CD4-positive, alpha-beta memory T cell (primary cell): ENCODE data around the gene CAMTA1. TPM values are rescaled to one million over a fixed set of nuclear protein-coding genes. Genes with fewer than 3 reads are reported as not detected.

Source experiments
- CTCF ChIA-PET: fragments of 350-600 bp; sonication (Branson Sonifier 250); formaldehyde crosslinking; loops from one replicate; lab custom pipeline; 2021; ENCODE audit warnings: inconsistent platforms; ENCODE audit not compliant: partially characterized antibody; lab: Charles Lee
- POLR2A ChIA-PET: fragments of 350-600 bp; sonication (Branson Sonifier 250); formaldehyde crosslinking; loops from one replicate; lab custom pipeline; 2021; ENCODE audit not compliant: partially characterized antibody; lab: Charles Lee
- DNase-seq, 5 donors: peaks; one replicate each; pipeline versions ENCODE4 v3.0.0 to v3.0.0-alpha.2; 2020 to 2022; ENCODE audit warnings: mixed read lengths in 1 of 5
- H3K27ac ChIP-seq: one replicate; pipeline ENCODE4 v1.7.0; 2013; ENCODE audit warnings: low read depth, low read length
- H3K27me3 ChIP-seq: 2 replicates; pipeline ENCODE4 v1.7.0; 2013; ENCODE audit warnings: mild to moderate bottlenecking, low read length, moderate library complexity; ENCODE audit not compliant: insufficient read depth
- H3K36me3 ChIP-seq: 2 replicates; pipeline ENCODE4 v1.7.0; 2013; ENCODE audit warnings: mild to moderate bottlenecking, low read length, moderate library complexity; ENCODE audit not compliant: insufficient read depth
- H3K4me1 ChIP-seq: 2 replicates; pipeline ENCODE4 v1.7.0; 2013; ENCODE audit warnings: mild to moderate bottlenecking, low read length, moderate library complexity; ENCODE audit not compliant: insufficient read depth
- H3K4me3 ChIP-seq, 2 donors: one replicate each; pipeline ENCODE4 v1.7.0; 2013; ENCODE audit warnings: low read length in 2 of 2, mild to moderate bottlenecking in 1 of 2
- H3K9me3 ChIP-seq, 2 donors: one replicate each; pipeline ENCODE4 v1.7.0; 2013; ENCODE audit warnings: low read length in 2 of 2, control low read depth in 1 of 2; ENCODE audit not compliant: control insufficient read depth in 1 of 2
- H3K27ac Mint-ChIP-seq, 7 donors: one replicate each; pipeline ENCODE4 v1.8.0; 2020 to 2021; ENCODE audit warnings: mixed read lengths in 7 of 7, mild to moderate bottlenecking in 6 of 7, inconsistent platforms in 3 of 7, moderate library complexity in 3 of 7
- H3K27me3 Mint-ChIP-seq, 2 donors: one replicate each; pipeline ENCODE4 v1.8.0; 2020 to 2021; ENCODE audit warnings: mixed read lengths in 2 of 2
- H3K36me3 Mint-ChIP-seq, 2 donors: one replicate each; pipeline ENCODE4 v1.8.0; 2020 to 2021; ENCODE audit warnings: mixed read lengths in 2 of 2, inconsistent platforms in 1 of 2, mild to moderate bottlenecking in 1 of 2
- H3K4me1 Mint-ChIP-seq, 4 donors: one replicate each; pipeline ENCODE4 v1.8.0; 2020 to 2021; ENCODE audit warnings: mixed read lengths in 4 of 4, mild to moderate bottlenecking in 1 of 4
- H3K4me3 Mint-ChIP-seq, 8 donors: one replicate each; pipeline ENCODE4 v1.8.0; 2020 to 2021; ENCODE audit warnings: mixed read lengths in 8 of 8, mild to moderate bottlenecking in 7 of 8, moderate library complexity in 6 of 8, inconsistent platforms in 3 of 8
- H3K9me3 Mint-ChIP-seq, 8 donors: one replicate each; pipeline ENCODE4 v1.8.0; 2020 to 2021; ENCODE audit warnings: mixed read lengths in 8 of 8, mild to moderate bottlenecking in 5 of 8, inconsistent platforms in 3 of 8, moderate library complexity in 1 of 8
- intact Hi-C: fragments of 100-400 bp; cut with micrococcal nuclease; formaldehyde crosslinking; loops from one replicate; pipeline ENCODE4 v1.15.1; 2023
- polyA plus RNA-seq, 2 donors: library from polyadenylated mRNA; unstranded; fragments of 300-500 nt; fragmentation: Illumina TruSeq; gene quantifications; one replicate each; pipeline ENCODE4 v1.2.3, GENCODE V29; 2021
- total RNA-seq, 2 experiments: library from RNA; stranded (reverse); gene quantifications; one replicate each; pipeline ENCODE4 v1.2.3, GENCODE V29; 2021

CAMTA1 gene
- total and polyA plus RNA-seq, 4 experiments from 2014 or later, result 39.1 to 118 (median 59.9) TPM

DNA sequence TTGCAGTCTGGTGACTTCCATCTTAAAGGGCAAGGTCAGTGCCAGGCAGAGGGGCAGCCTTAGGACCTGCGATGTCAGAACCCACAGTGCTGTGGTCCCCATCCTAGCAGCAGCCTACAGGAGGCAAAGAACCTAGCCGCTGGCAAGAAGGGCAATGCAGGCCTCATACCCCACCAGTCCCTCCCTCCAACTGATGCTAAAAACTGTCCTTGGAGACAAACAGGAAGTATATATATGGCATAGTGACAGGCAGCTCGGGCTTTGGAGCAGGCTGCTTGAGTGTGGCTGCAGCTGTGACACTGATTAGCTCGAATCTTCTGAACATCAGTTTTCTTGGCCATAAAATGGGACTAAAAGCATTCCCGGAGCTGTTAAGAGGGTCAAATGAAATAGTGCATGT is 829.9 kb downstream of the CAMTA1 start:
- no peak for DNase-seq
- Histone ChIP-seq H3K27ac (no peak overlapping the region), H3K9me3 (no peaks in the 10 kb centered on the region), H3K4me1 (no peaks in the 10 kb centered on the region), H3K27me3 (no peaks in the 10 kb centered on the region), H3K4me3 (no peak overlapping the region), H3K36me3 (no peaks in the 10 kb centered on the region)
- POLR2A ChIA-PET, result no interaction called here
- H3K9me3 Mint-ChIP-seq, result no peaks in the 10 kb centered on the region
- peaks cover 9 to 13% of the 10 kb centered on the region in 2 donors for H3K27me3 Mint-ChIP-seq
- H3K36me3 Mint-ChIP-seq, result no peaks in the 10 kb centered on the region
- CTCF ChIA-PET, result no interaction called here
- no peaks in the 10 kb centered on the region for H3K4me1 Mint-ChIP-seq
- no peak overlapping the region for H3K4me3 Mint-ChIP-seq
- intact Hi-C loops, result no loop called here
- H3K27ac Mint-ChIP-seq, result no peak overlapping the region

GRCh38 chr1:7616076-7616832 is 831.0 kb downstream of the CAMTA1 start:
- Mint-ChIP-seq H3K9me3 (no peaks in the 10 kb centered on the region), H3K27ac (no peak overlapping the region), H3K4me1 (no peaks in the 10 kb centered on the region), H3K36me3 (no peaks in the 10 kb centered on the region), H3K27me3 (peaks cover 16 to 20% of the 10 kb centered on the region in 2 donors), H3K4me3 (no peak overlapping the region)
- no peaks in the 10 kb centered on the region for H3K27me3 ChIP-seq
- H3K9me3 ChIP-seq, result no peaks in the 10 kb centered on the region
- DNase-seq, result peak in 3 of 5 donors; percentile 2 to 18 (median 4)
- ChIA-PET POLR2A (no interaction called here), CTCF (no interaction called here)
- intact Hi-C loops, result no loop called here
- no peaks in the 10 kb centered on the region for H3K36me3 ChIP-seq
- H3K27ac ChIP-seq, result no peak overlapping the region
- H3K4me3 ChIP-seq, result no peak overlapping the region
- no peaks in the 10 kb centered on the region for H3K4me1 ChIP-seq

GRCh38 chr1:7616953-7617352 is 831.7 kb downstream of the CAMTA1 start:
- no peaks in the 10 kb centered on the region for H3K36me3 ChIP-seq
- H3K4me3 Mint-ChIP-seq, result no peak overlapping the region
- intact Hi-C loops, result no loop called here
- H3K27me3 ChIP-seq, result no peaks in the 10 kb centered on the region
- H3K36me3 Mint-ChIP-seq, result no peaks in the 10 kb centered on the region
- CTCF ChIA-PET, result no interaction called here
- no peaks in the 10 kb centered on the region for H3K9me3 Mint-ChIP-seq
- no peaks in the 10 kb centered on the region for H3K4me1 Mint-ChIP-seq
- no peak overlapping the region for H3K27ac ChIP-seq
- H3K9me3 ChIP-seq, result no peaks in the 10 kb centered on the region
- no peak overlapping the region for H3K4me3 ChIP-seq
- POLR2A ChIA-PET, result no interaction called here
- no peak for DNase-seq
- no peaks in the 10 kb centered on the region for H3K4me1 ChIP-seq
- no peak overlapping the region for H3K27ac Mint-ChIP-seq
- H3K27me3 Mint-ChIP-seq, result peaks cover 16 to 22% of the 10 kb centered on the region in 2 donors

DNA sequence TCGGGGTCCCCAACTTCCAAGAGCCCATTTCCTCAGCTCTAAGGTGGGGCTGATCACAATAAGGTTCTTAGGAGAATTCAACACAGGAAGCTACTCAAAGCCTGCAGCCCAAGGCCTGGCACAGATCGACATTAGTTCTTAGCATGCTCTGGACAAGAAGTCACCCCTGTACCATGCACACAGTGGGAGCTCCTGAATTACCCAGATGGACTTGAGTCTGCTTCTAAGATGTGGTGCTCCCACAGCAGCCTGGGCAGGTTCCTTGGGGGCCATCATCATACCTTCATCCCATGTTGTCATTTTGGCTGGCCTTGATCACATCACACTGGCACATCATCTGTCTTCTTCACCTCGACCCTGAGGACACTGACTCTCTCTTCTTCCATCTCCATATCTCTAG is 832.6 kb downstream of the CAMTA1 start:
- Mint-ChIP-seq H3K36me3 (no peaks in the 10 kb centered on the region), H3K4me3 (no peak overlapping the region), H3K9me3 (peaks cover 0 to 3% (median 0%) of the 10 kb centered on the region in 8 donors), H3K27me3 (peaks cover 15 to 28% of the 10 kb centered on the region in 2 donors), H3K27ac (no peak overlapping the region), H3K4me1 (no peaks in the 10 kb centered on the region)
- Histone ChIP-seq H3K27me3 (no peaks in the 10 kb centered on the region), H3K4me3 (no peak overlapping the region), H3K27ac (no peak overlapping the region), H3K9me3 (no peaks in the 10 kb centered on the region), H3K36me3 (no peaks in the 10 kb centered on the region), H3K4me1 (no peaks in the 10 kb centered on the region)
- DNase-seq, result no peak
- ChIA-PET CTCF (no interaction called here), POLR2A (no interaction called here)
- intact Hi-C loops, result no loop called here

DNA sequence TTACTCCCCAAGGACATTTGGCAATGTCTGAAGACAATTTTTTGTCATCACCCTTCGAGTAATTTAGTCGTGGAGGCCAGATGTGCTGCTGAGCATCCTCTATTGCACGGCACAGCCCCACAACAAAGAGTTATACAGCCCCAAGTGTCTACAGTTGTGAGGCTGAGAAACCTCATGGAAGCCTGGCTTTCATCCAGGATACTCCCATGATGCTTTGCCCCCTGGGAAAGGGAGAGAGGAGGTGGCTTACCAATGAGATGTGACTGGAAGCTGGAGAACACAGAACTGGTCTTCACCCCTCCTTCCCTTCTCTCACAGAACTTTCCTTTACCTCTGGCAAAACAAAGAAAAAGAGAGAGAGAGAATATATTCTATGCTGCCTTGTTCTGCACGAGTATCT is 834.9 kb downstream of the CAMTA1 start:
- intact Hi-C loops, result no loop called here
- Mint-ChIP-seq H3K4me1 (no peaks in the 10 kb centered on the region), H3K4me3 (no peak overlapping the region), H3K27me3 (peaks cover 18 to 35% of the 10 kb centered on the region in 2 donors), H3K36me3 (no peaks in the 10 kb centered on the region), H3K27ac (no peak overlapping the region), H3K9me3 (peaks cover 0 to 3% (median 0%) of the 10 kb centered on the region in 8 donors)
- no peaks in the 10 kb centered on the region for H3K9me3 ChIP-seq
- H3K27ac ChIP-seq, result no peak overlapping the region
- no peak for DNase-seq
- POLR2A ChIA-PET, result no interaction called here
- H3K27me3 ChIP-seq, result no peaks in the 10 kb centered on the region
- H3K36me3 ChIP-seq, result no peaks in the 10 kb centered on the region
- no peaks in the 10 kb centered on the region for H3K4me1 ChIP-seq
- CTCF ChIA-PET, result no interaction called here
- no peak overlapping the region for H3K4me3 ChIP-seq

DNA sequence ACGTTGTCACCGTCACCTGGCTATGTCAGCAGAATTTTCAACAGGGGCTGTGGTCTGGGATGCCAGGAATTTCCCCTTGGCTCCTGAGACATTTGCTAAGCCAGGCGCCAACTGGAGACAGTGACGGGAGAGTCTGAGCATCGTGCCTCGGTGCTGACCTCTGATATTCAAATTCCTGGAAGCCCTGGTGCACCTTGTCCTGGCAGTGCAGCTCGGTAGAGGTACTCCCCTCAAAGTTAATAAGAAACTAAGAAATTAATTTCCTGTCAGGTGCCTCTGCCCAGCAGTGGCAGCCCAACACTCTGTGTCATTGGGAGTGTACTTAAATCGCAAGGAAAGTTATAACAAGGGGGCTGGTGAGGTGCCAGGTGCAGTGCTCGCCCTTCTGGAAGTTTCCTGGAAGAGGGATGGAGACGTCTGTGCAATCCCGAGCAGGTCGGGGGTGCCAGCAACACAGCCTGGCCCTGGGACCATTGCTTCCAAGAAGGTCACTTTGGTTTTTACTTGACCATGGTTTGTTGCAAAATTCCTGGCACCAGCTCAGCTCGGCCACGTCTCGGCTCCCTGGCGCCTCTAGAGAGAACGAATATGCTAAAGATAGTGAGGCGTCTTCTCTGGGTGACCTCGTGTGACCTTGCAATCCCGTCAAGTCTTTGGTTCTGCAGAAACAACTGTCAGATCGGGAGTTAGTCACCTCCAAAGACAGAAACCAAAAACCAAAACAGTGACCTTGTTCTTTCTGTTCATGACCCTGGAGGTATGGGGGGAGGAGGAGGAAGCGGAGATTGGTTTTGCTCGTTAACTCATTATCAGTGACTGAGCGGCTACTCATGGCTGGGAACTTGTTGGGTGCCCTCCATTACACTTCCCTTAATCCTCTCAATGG is 836.3 kb downstream of the CAMTA1 start:
- Mint-ChIP-seq H3K36me3 (no peaks in the 10 kb centered on the region), H3K27me3 (peaks cover 22 to 36% of the 10 kb centered on the region in 2 donors), H3K4me3 (no peak overlapping the region), H3K4me1 (no peaks in the 10 kb centered on the region), H3K27ac (no peak overlapping the region), H3K9me3 (peaks cover 0 to 3% (median 0%) of the 10 kb centered on the region in 8 donors)
- Histone ChIP-seq H3K9me3 (no peaks in the 10 kb centered on the region), H3K36me3 (no peaks in the 10 kb centered on the region), H3K4me1 (no peaks in the 10 kb centered on the region), H3K27ac (no peak overlapping the region), H3K4me3 (no peak overlapping the region), H3K27me3 (no peaks in the 10 kb centered on the region)
- CTCF ChIA-PET, result no interaction called here
- POLR2A ChIA-PET, result no interaction called here
- DNase-seq, result no peak
- intact Hi-C loops, result no loop called here

DNA sequence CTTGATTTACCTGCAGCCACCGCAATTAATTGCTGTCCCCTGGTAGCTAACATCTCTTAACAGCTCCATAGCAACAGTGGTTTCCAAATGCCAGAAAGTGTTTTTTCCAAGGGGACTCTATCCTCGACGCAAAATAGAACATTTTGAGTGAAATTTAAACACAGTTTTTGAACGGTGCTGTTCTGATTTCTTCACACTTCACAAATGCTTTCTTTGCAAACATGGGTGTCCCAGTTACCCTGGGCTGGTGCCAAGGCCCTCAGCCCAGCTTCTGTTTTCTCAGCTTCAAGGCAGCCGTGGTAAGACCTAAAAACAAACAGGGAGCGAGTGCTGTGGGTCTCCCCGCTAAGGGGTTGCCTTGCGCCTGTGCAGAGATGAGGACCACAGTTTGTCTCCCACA is 838.6 kb downstream of the CAMTA1 start:
- no peaks in the 10 kb centered on the region for H3K36me3 ChIP-seq
- no peak overlapping the region for H3K4me3 ChIP-seq
- no peaks in the 10 kb centered on the region for H3K9me3 ChIP-seq
- H3K27ac ChIP-seq, result no peak overlapping the region
- no peak for DNase-seq
- H3K4me1 ChIP-seq, result no peaks in the 10 kb centered on the region
- intact Hi-C loops, result no loop called here
- Mint-ChIP-seq H3K4me3 (no peak overlapping the region), H3K27me3 (peaks cover 22 to 48% of the 10 kb centered on the region in 2 donors), H3K9me3 (peaks cover 0 to 3% (median 0%) of the 10 kb centered on the region in 8 donors), H3K36me3 (no peaks in the 10 kb centered on the region), H3K27ac (no peak overlapping the region), H3K4me1 (no peaks in the 10 kb centered on the region)
- no peaks in the 10 kb centered on the region for H3K27me3 ChIP-seq
- POLR2A ChIA-PET, result no interaction called here
- CTCF ChIA-PET, result interaction anchor here (1.3 kb wide), 1 partner anchor 23 kb away, joined by 3 read pairs; no protein-coding TSS in a partner anchor
